H1 (cell line): ENCODE results near the gene HTR1D. TPM values are rescaled to one million over a fixed set of nuclear protein-coding genes. Genes with fewer than 3 reads are reported as not detected.

Experiments used
- CHD1 ChIP-seq: IDR thresholded peaks from 2 replicates; pipeline ENCODE4 v1.6.1; 2012; ENCODE audit warnings: low read depth, low read length, improper control_type of control experiment
- EGR1 ChIP-seq: IDR thresholded peaks from 2 replicates; pipeline ENCODE4 v1.6.1; 2011; ENCODE audit warnings: low read depth, low read length, borderline replicate concordance
- HDAC6 ChIP-seq: IDR thresholded peaks from one replicate; pipeline ENCODE4 v1.7.1; 2012; ENCODE audit warnings: low read depth, mild to moderate bottlenecking, inconsistent platforms, low read length, moderate library complexity
- KDM5A ChIP-seq: fragments of 200-600 bp; IDR thresholded peaks from 2 replicates; pipeline ENCODE4 v1.7.1; 2012; ENCODE audit warnings: mild to moderate bottlenecking, low read length, inconsistent platforms, mixed read lengths
- RAD21 ChIP-seq, 2 experiments: IDR thresholded peaks in 1 of 2; conservative IDR thresholded peaks in 1 of 2; 2 replicates each; pipeline ENCODE4 v1.6.1; 2011; ENCODE audit warnings: low read depth in 2 of 2, low read length in 2 of 2, improper control_type of control experiment in 1 of 2, inconsistent platforms in 1 of 2, mild to moderate bottlenecking in 1 of 2, moderate library complexity in 1 of 2
- RXRA ChIP-seq: IDR thresholded peaks from 2 replicates; pipeline ENCODE4 v1.6.1; 2011; ENCODE audit warnings: low read depth, mild to moderate bottlenecking, low read length, moderate library complexity; ENCODE audit not compliant: insufficient read depth
- SIN3A ChIP-seq, 2 experiments: IDR thresholded peaks in 1 of 2; conservative IDR thresholded peaks in 1 of 2; 2 replicates each; pipeline ENCODE4 v1.6.1; 2011 to 2012; ENCODE audit warnings: low read length in 2 of 2, improper control_type of control experiment in 1 of 2, low read depth in 1 of 2, mild to moderate bottlenecking in 1 of 2
- TAF7 ChIP-seq: optimal IDR thresholded peaks from 2 replicates; pipeline ENCODE3; 2011; ENCODE audit warnings: low read depth, mild to moderate bottlenecking, inconsistent platforms, low read length, moderate library complexity, borderline replicate concordance
- YY1 ChIP-seq: IDR thresholded peaks from 2 replicates; pipeline ENCODE4 v1.6.1; 2011; ENCODE audit warnings: low read depth, mild to moderate bottlenecking, low read length
- polyA plus RNA-seq, 7 experiments: library from polyadenylated mRNA; depleted of rRNA in 3 of 7; stranded (reverse) in 5 of 7; unstranded in 2 of 7; fragments of >200 nt in 5 of 7; fragments of 200-250 nt in 2 of 7; gene quantifications; 1 replicate in 5 of 7; 2 replicates in 1 of 7; 4 replicates in 1 of 7; pipeline versions ENCODE4 v1.2.1 to v1.2.3, GENCODE V29; 2011 to 2013; ENCODE audit warnings: missing spikeins in 2 of 7, mixed read lengths in 2 of 7
- total RNA-seq: library from RNA; stranded (reverse); fragmentation: NEBNext Ultra II Directional; extraction: Animal tissue kit (Norgen Biotek cat#: 25700); gene quantifications from 2 replicates; pipeline ENCODE4 v1.2.1, GENCODE V29; 2021

HTR1D gene
- total and polyA plus RNA-seq, 2 of the 8 experiments (the other 6 are each of a cell fraction or from before 2014, with no cell fraction given), result 8.8 to 11.5 TPM

DNA sequence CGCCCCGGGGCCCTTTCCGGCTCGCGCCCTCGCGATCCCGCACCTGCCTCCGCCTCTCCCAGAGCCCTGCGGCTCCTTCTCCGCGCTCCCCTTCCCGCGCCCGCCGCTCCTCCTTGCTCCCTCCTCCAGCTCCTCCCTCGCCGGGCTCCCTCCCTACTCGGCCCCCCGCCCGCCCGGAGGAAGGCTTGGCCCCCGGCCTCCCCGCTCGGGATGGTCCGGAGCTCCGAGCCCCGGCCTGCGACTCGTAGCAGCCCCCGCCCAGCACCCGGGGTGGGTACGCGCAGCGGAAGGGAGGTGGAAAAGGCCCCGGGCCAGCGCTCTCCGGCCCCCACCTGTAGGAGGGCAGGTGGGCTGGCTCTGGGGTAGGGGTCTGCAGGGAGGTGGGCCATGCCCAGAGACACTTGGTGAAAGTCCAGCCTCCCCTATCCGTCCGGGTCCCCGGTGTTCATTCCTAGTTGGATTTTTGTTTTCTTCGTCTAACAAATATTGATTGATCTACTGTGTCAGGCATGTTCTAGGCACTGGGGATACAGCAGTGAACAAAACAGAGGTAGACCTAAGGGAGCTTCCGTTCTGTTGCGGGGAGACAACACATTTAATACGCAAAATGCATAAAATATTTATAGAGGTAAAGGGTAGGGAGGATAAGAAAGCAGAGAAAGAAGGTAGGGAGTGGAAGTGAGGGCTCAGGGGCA lies at the start of gene HTR1D (continued):
- TF ChIP-seq YY1, result 0 out of 2 replicates have a peak, but pooled peaks have one; percentile 20
- TF ChIP-seq TAF7, result no peak
- TF ChIP-seq KDM5A, result no peak
- no peak for TF ChIP-seq RXRA
- no peak for TF ChIP-seq HDAC6
- no peak for TF ChIP-seq SIN3A (conservative IDR thresholded peaks at IDR 0.05 in 1 of 2, IDR thresholded peaks at IDR 0.05 in 1 of 2; ENCODE audit: low read depth in 1 of 2, low read length in 2 of 2)
- TF ChIP-seq EGR1, result peak; percentile 59
- TF ChIP-seq CHD1, result no peak
- no peak; a peak in 1 of 4 replicates for TF ChIP-seq RAD21 (IDR thresholded peaks at IDR 0.05 in 1 of 2, conservative IDR thresholded peaks at IDR 0.05 in 1 of 2; ENCODE audit: low read depth in 2 of 2, low read length in 2 of 2)
